ENCODE results near the gene TMEM201. TPM values are rescaled to one million over a fixed set of nuclear protein-coding genes. Genes with fewer than 3 reads are reported as not detected.

Gene TMEM201
- total and polyA plus RNA-seq, 2 of the 8 experiments (the other 6 are each of a cell fraction or from before 2014, with no cell fraction given), result 8.2 to 27.1 TPM

GRCh38 chr1:9595156-9595967 lies 6.7 kb downstream of the TMEM201 start (continued):
- TF ChIP-seq ATF2 (IDR thresholded peaks at IDR 0.05; ENCODE audit: low read length) (no peak), JUND (IDR thresholded peaks at IDR 0.05; ENCODE audit: low read length) (no peak), GTF2F1 (IDR thresholded peaks at IDR 0.05; ENCODE audit: borderline replicate concordance, low read depth, low read length) (no peak), SP1 (IDR thresholded peaks at IDR 0.05; ENCODE audit: low read depth, low read length) (no peak), FOSL1 (IDR thresholded peaks at IDR 0.05; ENCODE audit: insufficient read depth, low read depth, low read length) (no peak)
